BJ (cell line): Measurements from ENCODE around the gene CHKA. TPM values are rescaled to one million over a fixed set of nuclear protein-coding genes. Genes with fewer than 3 reads are reported as not detected.
A peak's percentile ranks its signal among the peaks of the same experiment; 100 is the strongest.

ENCODE experiments used
- CTCF ChIA-PET: fragments of 350-600 bp; formaldehyde crosslinking; extraction: SDS; loops from one replicate; lab custom pipeline; 2021; ENCODE audit warnings: antibody characterized with exemption, inconsistent platforms; lab: Yijun Ruan, JAX
- POLR2A ChIA-PET: fragments of 300-600 bp; sonication (Branson Sonifier 250); formaldehyde crosslinking; extraction: SDS; loops from one replicate; lab custom pipeline; 2021; ENCODE audit warnings: antibody characterized with exemption; lab: Charles Lee
- DNase-seq: peaks from one replicate; pipeline ENCODE4 v3.0.0-alpha.2; 2011; ENCODE audit warnings: low read depth
- H3K27me3 ChIP-seq: 2 replicates; pipeline ENCODE4 v1.6.0; 2011; ENCODE audit warnings: low read length; ENCODE audit not compliant: control insufficient read depth, insufficient read depth
- H3K36me3 ChIP-seq: 2 replicates; pipeline ENCODE4 v1.5.1; 2011; ENCODE audit warnings: low read length; ENCODE audit not compliant: control insufficient read depth, insufficient read depth
- H3K4me3 ChIP-seq: 2 replicates; pipeline ENCODE4 v1.5.1; 2011; ENCODE audit warnings: low read depth, mild to moderate bottlenecking, control low read depth, low read length
- CTCF ChIP-seq: IDR thresholded peaks from 2 replicates; pipeline ENCODE4 v1.5.1; 2011; ENCODE audit warnings: low read depth, mild to moderate bottlenecking, control low read depth, inconsistent platforms, low read length, moderate library complexity; ENCODE audit not compliant: insufficient read depth
- polyA plus RNA-seq: library from polyadenylated mRNA; depleted of rRNA; stranded (reverse); fragments of >200 nt; gene quantifications from 2 replicates; pipeline ENCODE4 v1.2.3, GENCODE V29; 2011

The CHKA gene
- polyA plus RNA-seq, 1 experiment, result 5.9 TPM

GRCh38 chr11:68116974-68117373, 4.2 kb downstream of the CHKA start:
- TF ChIP-seq CTCF, result no peak
- CTCF ChIA-PET, result interaction anchor here (0.6 to 1.5 kb wide), 6 partner anchors 11 to 203 kb away, joined by 3 to 6 read pairs (median 4); no protein-coding TSS in a partner anchor
- no peak for DNase-seq
- POLR2A ChIA-PET, result interaction anchor here (0.6 to 0.7 kb wide), 2 partner anchors 182 to 830 kb away, joined by 3 to 8 read pairs; no protein-coding TSS in a partner anchor
- H3K27me3 ChIP-seq, result no peaks in the 10 kb centered on the region
- H3K4me3 ChIP-seq, result no peak overlapping the region
- H3K36me3 ChIP-seq, result no peaks in the 10 kb centered on the region

GRCh38 chr11:68116126-68116525, 5.1 kb downstream of the CHKA start:
- no peaks in the 10 kb centered on the region for H3K27me3 ChIP-seq
- ChIA-PET POLR2A (no interaction called here), CTCF (interaction anchor here (0.6 to 1.5 kb wide), 4 partner anchors 12 to 204 kb away, joined by 3 to 6 read pairs (median 4); no protein-coding TSS in a partner anchor)
- H3K36me3 ChIP-seq, result no peaks in the 10 kb centered on the region
- H3K4me3 ChIP-seq, result no peak overlapping the region
- no peak for TF ChIP-seq CTCF
- no peak for DNase-seq

- DNase-seq, result no peak
- Histone ChIP-seq H3K27me3 (no peaks in the 10 kb centered on the region), H3K4me3 (no peak overlapping the region), H3K36me3 (no peaks in the 10 kb centered on the region)
- POLR2A ChIA-PET, result no interaction called here
- no peak for TF ChIP-seq CTCF
- CTCF ChIA-PET, result interaction anchor here (1.6 kb wide), 1 partner anchor 9 kb away, joined by 4 read pairs; no protein-coding TSS in a partner anchor
Measured at GRCh38 chr11:68115285-68115684, 5.9 kb downstream of the CHKA start.

GRCh38 chr11:68113986-68114385, 7.2 kb downstream of the CHKA start:
- ChIA-PET CTCF (interaction anchor here (0.7 kb wide), 1 partner anchor 343 kb away, joined by 4 read pairs; no protein-coding TSS in a partner anchor), POLR2A (no interaction called here)
- peak; percentile 33; the same call in 1 of the 2 replicates for TF ChIP-seq CTCF
- Histone ChIP-seq H3K27me3 (no peaks in the 10 kb centered on the region), H3K36me3 (no peaks in the 10 kb centered on the region), H3K4me3 (no peak overlapping the region)
- no peak for DNase-seq

GRCh38 chr11:68107689-68108088, 13.5 kb downstream of the CHKA start:
- Histone ChIP-seq H3K27me3 (no peaks in the 10 kb centered on the region), H3K4me3 (no peak overlapping the region), H3K36me3 (no peaks in the 10 kb centered on the region)
- ChIA-PET CTCF (interaction anchor here (1.2 kb wide), 1 partner anchor 101 kb away, joined by 4 read pairs; no protein-coding TSS in a partner anchor), POLR2A (no interaction called here)
- DNase-seq, result no peak
- TF ChIP-seq CTCF, result no peak
